Natural killer cell (primary cell): ENCODE results near the gene GPR78. TPM values are rescaled to one million over a fixed set of nuclear protein-coding genes. Genes with fewer than 3 reads are reported as not detected.

Experiments
- ATAC-seq, 3 donors: fragments of 150-1000 bp in 2 of 3; fragments of 200-7000 bp in 1 of 3; cut with Tn5 transposase; 1 replicate in 1 of 3; 2 replicates in 2 of 3; pipeline ENCODE4 v1.10.0; 2021; ENCODE audit warnings: mild to moderate bottlenecking in 2 of 3, moderate library complexity in 2 of 3
- DNase-seq, 2 donors: peaks; one replicate each; pipeline versions ENCODE4 v3.0.0 to v3.0.0-alpha.2; 2013 to 2021; ENCODE audit warnings: mixed read lengths in 1 of 2
- H3K27ac ChIP-seq: one replicate; pipeline ENCODE4 v1.5.1; 2013; ENCODE audit warnings: mild to moderate bottlenecking, low read length
- H3K27me3 ChIP-seq: one replicate; pipeline ENCODE4 v1.6.1; 2013; ENCODE audit warnings: low read length; ENCODE audit not compliant: control insufficient read depth, insufficient read depth
- H3K36me3 ChIP-seq: one replicate; pipeline ENCODE4 v1.6.1; 2013; ENCODE audit warnings: low read length; ENCODE audit not compliant: control insufficient read depth, insufficient read depth
- H3K4me1 ChIP-seq: one replicate; pipeline ENCODE4 v1.6.1; 2013; ENCODE audit warnings: low read length; ENCODE audit not compliant: control insufficient read depth, insufficient read depth
- H3K4me3 ChIP-seq: one replicate; pipeline ENCODE4 v1.5.1; 2013; ENCODE audit warnings: low read length
- H3K9me3 ChIP-seq: one replicate; pipeline ENCODE4 v1.6.1; 2013; ENCODE audit warnings: low read length; ENCODE audit not compliant: control insufficient read depth, insufficient read depth
- H3K27ac Mint-ChIP-seq, 2 donors: one replicate each; pipeline ENCODE4 v1.8.0; 2022; ENCODE audit warnings: mild to moderate bottlenecking in 2 of 2, mixed read lengths in 2 of 2, moderate library complexity in 1 of 2
- H3K27me3 Mint-ChIP-seq, 2 donors: one replicate each; pipeline ENCODE4 v1.8.0; 2022; ENCODE audit warnings: low read depth in 2 of 2, mixed read lengths in 2 of 2
- H3K36me3 Mint-ChIP-seq: one replicate; pipeline ENCODE4 v1.8.0; 2022; ENCODE audit warnings: mixed read lengths
- H3K4me1 Mint-ChIP-seq, 2 donors: one replicate each; pipeline ENCODE4 v1.8.0; 2022; ENCODE audit warnings: mixed read lengths in 2 of 2
- H3K4me3 Mint-ChIP-seq: one replicate; pipeline ENCODE4 v1.8.0; 2022; ENCODE audit warnings: mild to moderate bottlenecking, moderate library complexity, mixed read lengths
- H3K9me3 Mint-ChIP-seq, 2 donors: one replicate each; pipeline ENCODE4 v1.8.0; 2022; ENCODE audit warnings: mixed read lengths in 2 of 2
- CTCF ChIP-seq: fragments of 200-600 bp; IDR thresholded peaks from one replicate; pipeline ENCODE4 v1.8.0; 2022; ENCODE audit warnings: antibody characterized with exemption
- WGBS: methylation state at CpG from one replicate; pipeline ENCODE4 v1.1.7; 2013; ENCODE audit warnings: missing lambda C conversion rate; ENCODE audit not compliant: insufficient coverage; 5-methylcytosine and 5-hydroxymethylcytosine counted together
- intact Hi-C: fragments of 100-400 bp; cut with micrococcal nuclease; formaldehyde crosslinking; loops from one replicate; pipeline ENCODE4 v1.14.2; 2022
- total RNA-seq, 4 donors: library from RNA; stranded (reverse); fragments of 120-200 nt in 1 of 4; gene quantifications; one replicate each; pipeline versions ENCODE4 v1.2.3 to v1.2.4, GENCODE V29; 2013 to 2022

The GPR78 gene
- total RNA-seq, 3 donors from 2014 or later (not counting 1 experiment from before 2014, with no cell fraction given), result not detected

- Mint-ChIP-seq H3K4me1 (no peaks in the 10 kb centered on the region), H3K4me3 (no peak overlapping the region), H3K27ac (no peak overlapping the region), H3K27me3 (peaks cover 7 to 19% of the 10 kb centered on the region in 2 donors), H3K36me3 (no peaks in the 10 kb centered on the region), H3K9me3 (no peaks in the 10 kb centered on the region)
- Histone ChIP-seq H3K9me3 (no peaks in the 10 kb centered on the region), H3K4me3 (no peak overlapping the region), H3K4me1 (no peaks in the 10 kb centered on the region), H3K27me3 (no peaks in the 10 kb centered on the region), H3K36me3 (no peaks in the 10 kb centered on the region), H3K27ac (no peak overlapping the region)
- intact Hi-C loops, result no loop called here
- ATAC-seq (no peak), DNase-seq (no peak)
- TF ChIP-seq CTCF, result no peak
- 43% methylated on average over 4 of the region's 4 CpGs for WGBS
Observed at GRCh38 chr4:8534129-8534528, 46.1 kb upstream of the GPR78 start.

GRCh38 chr4:8534611-8535010, 45.6 kb upstream of the GPR78 start:
- Mint-ChIP-seq H3K27ac (no peak overlapping the region), H3K4me1 (no peaks in the 10 kb centered on the region), H3K36me3 (no peaks in the 10 kb centered on the region), H3K4me3 (no peak overlapping the region), H3K9me3 (no peaks in the 10 kb centered on the region), H3K27me3 (peaks cover 7 to 19% of the 10 kb centered on the region in 2 donors)
- Histone ChIP-seq H3K9me3 (no peaks in the 10 kb centered on the region), H3K27me3 (no peaks in the 10 kb centered on the region), H3K27ac (no peak overlapping the region), H3K36me3 (no peaks in the 10 kb centered on the region), H3K4me1 (no peaks in the 10 kb centered on the region), H3K4me3 (no peak overlapping the region)
- no peak for ATAC-seq
- 35% methylated on average over 2 of the region's 2 CpGs for WGBS
- intact Hi-C loops, result no loop called here
- TF ChIP-seq CTCF, result no peak
- DNase-seq, result no peak

DNA sequence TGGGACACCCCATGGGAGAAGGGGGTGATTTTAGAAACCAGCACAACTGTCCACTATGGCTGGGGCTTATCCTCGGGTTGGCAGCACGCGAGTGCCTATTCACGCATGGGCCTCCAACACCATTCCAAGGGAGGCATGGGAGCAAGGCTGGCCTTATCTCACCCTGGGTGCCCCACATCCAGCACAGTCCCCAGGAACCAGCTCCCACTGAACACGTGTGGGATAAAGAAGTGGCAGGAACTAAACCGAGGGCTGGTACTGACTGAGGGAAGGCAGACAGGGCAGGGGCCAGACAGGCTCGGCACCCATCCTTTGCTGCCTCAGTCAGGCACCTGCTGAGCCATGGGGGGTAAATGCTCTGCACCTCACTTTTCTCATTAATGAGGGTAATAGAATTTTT, 43.7 kb upstream of the GPR78 start:
- H3K36me3 ChIP-seq, result no peaks in the 10 kb centered on the region
- H3K4me1 ChIP-seq, result no peaks in the 10 kb centered on the region
- Mint-ChIP-seq H3K27ac (no peak overlapping the region), H3K4me1 (no peaks in the 10 kb centered on the region), H3K9me3 (no peaks in the 10 kb centered on the region), H3K4me3 (no peak overlapping the region), H3K27me3 (peaks cover 7 to 17% of the 10 kb centered on the region in 2 donors), H3K36me3 (no peaks in the 10 kb centered on the region)
- H3K4me3 ChIP-seq, result no peak overlapping the region
- intact Hi-C loops, result no loop called here
- H3K27me3 ChIP-seq, result no peaks in the 10 kb centered on the region
- DNase-seq (no peak), ATAC-seq (no peak)
- H3K27ac ChIP-seq, result no peak overlapping the region
- WGBS, result 95% methylated on average over 7 of the region's 7 CpGs
- no peaks in the 10 kb centered on the region for H3K9me3 ChIP-seq
- TF ChIP-seq CTCF, result no peak

GRCh38 chr4:8537041-8537461, 43.1 kb upstream of the GPR78 start:
- no peaks in the 10 kb centered on the region for H3K9me3 Mint-ChIP-seq
- 64% methylated on average over 9 of the region's 9 CpGs for WGBS
- no peaks in the 10 kb centered on the region for H3K36me3 Mint-ChIP-seq
- no peaks in the 10 kb centered on the region for H3K4me1 Mint-ChIP-seq
- no peaks in the 10 kb centered on the region for H3K27me3 ChIP-seq
- ATAC-seq (no peak), DNase-seq (no peak)
- H3K36me3 ChIP-seq, result no peaks in the 10 kb centered on the region
- TF ChIP-seq CTCF, result no peak
- no peaks in the 10 kb centered on the region for H3K9me3 ChIP-seq
- H3K4me3 ChIP-seq, result no peak overlapping the region
- intact Hi-C loops, result no loop called here
- H3K27ac Mint-ChIP-seq, result no peak overlapping the region
- H3K27ac ChIP-seq, result no peak overlapping the region
- peaks cover 7 to 11% of the 10 kb centered on the region in 2 donors for H3K27me3 Mint-ChIP-seq
- no peaks in the 10 kb centered on the region for H3K4me1 ChIP-seq
- no peak overlapping the region for H3K4me3 Mint-ChIP-seq
